ENCODE results near the gene TRAT1.
"Not testable (repeated sequence)": the region's sequence is repeated elsewhere in the genome, so short reads cannot be mapped to it uniquely, and the experiment has no call there.

Gene TRAT1

GRCh38 chr3:108822123-108822897, at the start of gene TRAT1:
TSS of gene TRAT1 (plus strand) at chr3:108822786. CDS start at chr3:108822928, 142 bp downstream.
- no peak for DNase-seq

- DNase-seq = no peak
Observed at GRCh38 chr3:108775649-108776048, 46.9 kb upstream of the TRAT1 start.

GRCh38 chr3:108779496-108779895, 43.1 kb upstream of the TRAT1 start:
- DNase-seq = no peak

GRCh38 chr3:108780235-108780634, 42.4 kb upstream of the TRAT1 start:
- no peak for DNase-seq

GRCh38 chr3:108791473-108791872, 31.1 kb upstream of the TRAT1 start:
- DNase-seq = no peak

GRCh38 chr3:108804437-108804836, 18.1 kb upstream of the TRAT1 start:
- no peak for DNase-seq

- DNase-seq = no peak
Observed at GRCh38 chr3:108804966-108805365, 17.6 kb upstream of the TRAT1 start.

- no peak for DNase-seq
Observed at GRCh38 chr3:108806316-108806715, 16.3 kb upstream of the TRAT1 start.

GRCh38 chr3:108818404-108818803, 4.2 kb upstream of the TRAT1 start:
- peak; percentile 27 for DNase-seq

- no peak for DNase-seq
Observed at GRCh38 chr3:108820586-108820985, 2.0 kb upstream of the TRAT1 start.

- no peak for DNase-seq
Observed at GRCh38 chr3:108823227-108823626, 641 bp downstream of the TRAT1 start.

GRCh38 chr3:108823803-108824202, 1.2 kb downstream of the TRAT1 start:
- DNase-seq = not testable (repeated sequence)

GRCh38 chr3:108826309-108827187, 4.0 kb downstream of the TRAT1 start:
- DNase-seq = no peak

- no peak for DNase-seq
Observed at GRCh38 chr3:108830381-108830780, 7.8 kb downstream of the TRAT1 start.

- no peak for DNase-seq
Observed at GRCh38 chr3:108830991-108831614, 8.5 kb downstream of the TRAT1 start.

GRCh38 chr3:108833611-108834010, 11.0 kb downstream of the TRAT1 start:
- no peak for DNase-seq

- DNase-seq = no peak
Observed at GRCh38 chr3:108834551-108834950, 12.0 kb downstream of the TRAT1 start.

- no peak for DNase-seq
Observed at GRCh38 chr3:108835101-108835500, 12.5 kb downstream of the TRAT1 start.

GRCh38 chr3:108838436-108838835, 15.8 kb downstream of the TRAT1 start:
- DNase-seq = no peak

GRCh38 chr3:108845709-108846293, 23.2 kb downstream of the TRAT1 start:
- DNase-seq = no peak

- DNase-seq = no peak
Observed at GRCh38 chr3:108847187-108847586, 24.6 kb downstream of the TRAT1 start.

GRCh38 chr3:108849075-108849474, 26.5 kb downstream of the TRAT1 start:
- no peak for DNase-seq

- DNase-seq = no peak
Observed at GRCh38 chr3:108861401-108861800, 38.8 kb downstream of the TRAT1 start.
